ENCODE measurements around the gene FBXW5.

Gene FBXW5

GRCh38 chr9:136978865-136979544 lies 34.5 kb upstream of the FBXW5 start:
- intact Hi-C loops (cut with DNase I), result loop anchor here (5.0 kb wide), 1 partner anchor 37 kb away; the partner anchor contains the start of gene FBXW5
- DNase-seq, result peak in 2 of 42 donors; percentile 41 to 44

- intact Hi-C loops (cut with DNase I), result loop anchor here (5.0 kb wide), 1 partner anchor 36 kb away; the partner anchor contains the start of gene FBXW5
- peak; percentile 84 to 98 (median 92) for DNase-seq
Measured at GRCh38 chr9:136978073-136978864, 33.7 kb upstream of the FBXW5 start.

- intact Hi-C loops (cut with DNase I), result loop anchor here (5.0 kb wide), 1 partner anchor 35 kb away; the partner anchor contains the start of gene FBXW5
- DNase-seq, result peak in 2 of 42 donors; percentile 16 to 36
Measured at GRCh38 chr9:136977649-136978072, 33.1 kb upstream of the FBXW5 start.

- intact Hi-C loops (cut with DNase I), result loop anchor here (5.0 kb wide), 1 partner anchor 35 kb away; the partner anchor contains the start of gene FBXW5
- peak; percentile 92 to 99 (median 97) for DNase-seq
Measured at GRCh38 chr9:136977223-136977622, 32.7 kb upstream of the FBXW5 start, which contains the start of gene PTGDS. TSS of gene PTGDS (plus strand) at chr9:136977504. CDS start at chr9:136977579, 75 bp downstream.

GRCh38 chr9:136975644-136976043 lies 31.1 kb upstream of the FBXW5 start:
- intact Hi-C loops (cut with DNase I), result loop anchor here (5.0 kb wide), 1 partner anchor 33 kb away; the partner anchor contains the start of gene FBXW5
- DNase-seq, result peak; percentile 67 to 95 (median 88)

- DNase-seq, result no peak
- intact Hi-C loops (cut with DNase I), result loop anchor here (5.0 kb wide), 1 partner anchor 33 kb away; the partner anchor contains the start of gene FBXW5
Measured at GRCh38 chr9:136974817-136975535, 30.4 kb upstream of the FBXW5 start.

- intact Hi-C loops (cut with DNase I), result no loop called here
- no peak for DNase-seq
Measured at GRCh38 chr9:136973618-136974617, 29.4 kb upstream of the FBXW5 start.

GRCh38 chr9:136972743-136973142 lies 28.2 kb upstream of the FBXW5 start:
- no peak for DNase-seq

GRCh38 chr9:136972335-136972734 lies 27.8 kb upstream of the FBXW5 start:
- no peak for DNase-seq

More at GRCh38 chr9:136972743-136973142, 28.2 kb upstream of the FBXW5 start:
- intact Hi-C loops (cut with DNase I), result no loop called here

GRCh38 chr9:136971746-136972145 lies 27.2 kb upstream of the FBXW5 start:
- no peak for DNase-seq
- intact Hi-C loops (cut with DNase I), result no loop called here

More at GRCh38 chr9:136972335-136972734, 27.8 kb upstream of the FBXW5 start:
- intact Hi-C loops (cut with DNase I), result no loop called here

- DNase-seq, result no peak
- intact Hi-C loops (cut with DNase I), result no loop called here
Measured at GRCh38 chr9:136970361-136970760, 25.8 kb upstream of the FBXW5 start.

- DNase-seq, result no peak
- intact Hi-C loops (cut with DNase I), result no loop called here
Measured at GRCh38 chr9:136969774-136970173, 25.2 kb upstream of the FBXW5 start.

GRCh38 chr9:136969150-136969549 lies 24.6 kb upstream of the FBXW5 start:
- DNase-seq, result no peak
- intact Hi-C loops (cut with DNase I), result no loop called here

GRCh38 chr9:136968333-136969127 lies 24.0 kb upstream of the FBXW5 start:
- intact Hi-C loops (cut with DNase I), result no loop called here
- no peak for DNase-seq

GRCh38 chr9:136965771-136966484 lies 21.4 kb upstream of the FBXW5 start:
- intact Hi-C loops (cut with DNase I), result no loop called here
- DNase-seq, result peak in 41 of 42 donors; percentile 49 to 91 (median 77)

GRCh38 chr9:136964833-136965422 lies 20.4 kb upstream of the FBXW5 start:
- intact Hi-C loops (cut with DNase I), result no loop called here
- DNase-seq, result no peak

Measured in head of caudate nucleus (tissue), 42 donors.